Right lobe of liver (tissue), 6 donors: Measurements from ENCODE around the gene MGA. TPM values are rescaled to one million over a fixed set of nuclear protein-coding genes. Genes with fewer than 3 reads are reported as not detected.

Experiments
- ATAC-seq, 4 donors: fragments of 200-7000 bp; cut with Tn5 transposase; one replicate each; pipeline ENCODE4 v1.9.1; 2020; ENCODE audit warnings: mild to moderate bottlenecking in 4 of 4, moderate library complexity in 4 of 4
- DNase-seq, 3 donors: peaks; one replicate each; pipeline ENCODE4 v3.0.0-alpha.2; 2020
- H3K27ac ChIP-seq, 3 donors: fragments of 200-600 bp; one replicate each; pipeline ENCODE4 v1.8.0; 2022
- H3K27me3 ChIP-seq, 2 donors: fragments of 200-600 bp; one replicate each; pipeline ENCODE4 v1.8.0; 2022
- H3K36me3 ChIP-seq, 4 donors: fragments of 200-600 bp; sonication (generic) in 1 of 4; one replicate each; pipeline versions ENCODE4 v1.5.1 to v1.8.0; 2017 to 2022; ENCODE audit warnings: control low read depth in 1 of 4
- H3K4me1 ChIP-seq, 4 donors: fragments of 200-600 bp; sonication (generic) in 1 of 4; one replicate each; pipeline versions ENCODE4 v1.5.1 to v1.8.0; 2017 to 2022; ENCODE audit warnings: control low read depth in 1 of 4
- H3K4me3 ChIP-seq, 3 donors: fragments of 200-600 bp; one replicate each; pipeline ENCODE4 v1.8.0; 2022
- H3K9me3 ChIP-seq, 4 donors: fragments of 200-600 bp; sonication (generic) in 1 of 4; one replicate each; pipeline versions ENCODE4 v1.5.1 to v1.8.0; 2017 to 2022; ENCODE audit warnings: control low read depth in 1 of 4
- POLR2A ChIP-seq: fragments of 450-650 bp; IDR thresholded peaks from one replicate; pipeline ENCODE4 v1.6.1; 2017; ENCODE audit warnings: antibody characterized with exemption, mild to moderate bottlenecking
- WGBS: methylation state at CpG from one replicate; pipeline ENCODE4 v1.1.6; 2018; ENCODE audit warnings: low coverage, low lambda C conversion rate; ENCODE audit not compliant: insufficient coverage; ENCODE audit errors: missing lambda C conversion rate; 5-methylcytosine and 5-hydroxymethylcytosine counted together
- intact Hi-C, 2 donors: fragments of 100-400 bp; cut with DNase I; formaldehyde crosslinking; loops; one replicate each; pipeline versions ENCODE4 v1.11.2 to v1.14.1; 2022
- total RNA-seq, 6 experiments: library from RNA; depleted of rRNA in 2 of 6; stranded (reverse); fragments of >200 nt in 2 of 6; fragmentation: NEBNext Ultra II Directional in 3 of 6; extraction: Animal tissue kit (Norgen Biotek cat#: 25700) in 3 of 6; gene quantifications; one replicate each; pipeline versions ENCODE4 v1.1.0 to v1.2.4, GENCODE V29; 2016 to 2023
- TF ChIP-seq, protein P1 (sequence below), 4 donors: fragments of 200-600 bp in 3 of 4; fragments of 450-650 bp in 1 of 4; IDR thresholded peaks; one replicate each; pipeline versions ENCODE4 v1.5.1 to v1.8.0; 2016 to 2022; ENCODE audit warnings: antibody characterized with exemption in 4 of 4, mild to moderate bottlenecking in 2 of 4
- donor health status: DM: no; HTN: yes; CAD: no.
- donor health status: DM: no; HTN: no; CAD: no.
- donor health status: DM: no; HTN: no; CAD: no.
- donor health status: DM: no; HTN: yes; CAD: no.
- donor health status: DM: no; HTN: yes; CAD: no.

Gene MGA
- total RNA-seq, 6 experiments from 2014 or later: 10.9 to 17.2 (median 12.1) TPM

DNA sequence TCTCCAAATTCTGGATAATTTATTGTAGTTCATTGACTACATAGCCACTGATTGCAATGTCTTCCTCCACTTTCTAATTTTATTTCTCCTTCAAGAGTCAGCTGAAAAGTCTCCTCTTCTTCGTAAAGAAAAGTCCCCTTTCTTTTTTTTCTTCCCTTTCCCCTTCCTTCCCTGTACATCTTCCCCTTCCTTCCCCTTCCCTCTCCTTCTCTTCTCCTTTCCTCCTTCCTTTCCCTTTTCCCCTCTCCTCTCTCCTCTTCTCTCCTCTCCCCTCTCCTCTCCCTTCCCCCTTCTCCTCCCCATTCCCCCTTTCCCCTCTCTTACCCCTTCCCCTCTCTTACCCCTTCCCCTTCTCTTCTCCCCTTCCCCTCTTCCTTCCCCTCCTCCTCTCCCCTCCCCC is 8.8 kb upstream of the MGA start:
- peaks cover 0 to 18% (median 8%) of the 10 kb centered on the region in 4 donors for H3K4me1 ChIP-seq
- H3K27me3 ChIP-seq: no peaks in the 10 kb centered on the region
- H3K9me3 ChIP-seq: no peaks in the 10 kb centered on the region
- H3K36me3 ChIP-seq: no peaks in the 10 kb centered on the region
- WGBS: 92% methylated on average over 1 of the region's 1 CpG
- H3K27ac ChIP-seq: no peak overlapping the region
- H3K4me3 ChIP-seq: no peak overlapping the region
- DNase-seq (no peak), ATAC-seq (no peak)
- intact Hi-C loops: no loop called here
- TF ChIP-seq, protein P1, sequence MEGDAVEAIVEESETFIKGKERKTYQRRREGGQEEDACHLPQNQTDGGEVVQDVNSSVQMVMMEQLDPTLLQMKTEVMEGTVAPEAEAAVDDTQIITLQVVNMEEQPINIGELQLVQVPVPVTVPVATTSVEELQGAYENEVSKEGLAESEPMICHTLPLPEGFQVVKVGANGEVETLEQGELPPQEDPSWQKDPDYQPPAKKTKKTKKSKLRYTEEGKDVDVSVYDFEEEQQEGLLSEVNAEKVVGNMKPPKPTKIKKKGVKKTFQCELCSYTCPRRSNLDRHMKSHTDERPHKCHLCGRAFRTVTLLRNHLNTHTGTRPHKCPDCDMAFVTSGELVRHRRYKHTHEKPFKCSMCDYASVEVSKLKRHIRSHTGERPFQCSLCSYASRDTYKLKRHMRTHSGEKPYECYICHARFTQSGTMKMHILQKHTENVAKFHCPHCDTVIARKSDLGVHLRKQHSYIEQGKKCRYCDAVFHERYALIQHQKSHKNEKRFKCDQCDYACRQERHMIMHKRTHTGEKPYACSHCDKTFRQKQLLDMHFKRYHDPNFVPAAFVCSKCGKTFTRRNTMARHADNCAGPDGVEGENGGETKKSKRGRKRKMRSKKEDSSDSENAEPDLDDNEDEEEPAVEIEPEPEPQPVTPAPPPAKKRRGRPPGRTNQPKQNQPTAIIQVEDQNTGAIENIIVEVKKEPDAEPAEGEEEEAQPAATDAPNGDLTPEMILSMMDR (IDR thresholded peaks at IDR 0.05): no peak
- TF ChIP-seq POLR2A: no peak

- 45% methylated on average over 3 of the region's 3 CpGs for WGBS
- intact Hi-C loops: no loop called here
- Histone ChIP-seq H3K4me1 (peaks cover 0 to 1% (median 0%) of the 10 kb centered on the region in 4 donors), H3K27me3 (no peaks in the 10 kb centered on the region), H3K36me3 (no peaks in the 10 kb centered on the region), H3K4me3 (no peak overlapping the region), H3K27ac (no peak overlapping the region), H3K9me3 (no peaks in the 10 kb centered on the region)
- no peak for DNase-seq
- TF ChIP-seq POLR2A: no peak
- TF ChIP-seq, protein P1 (IDR thresholded peaks at IDR 0.05): no peak
- no peak for ATAC-seq
Measured at GRCh38 chr15:41653760-41654159, 6.4 kb upstream of the MGA start.

DNA sequence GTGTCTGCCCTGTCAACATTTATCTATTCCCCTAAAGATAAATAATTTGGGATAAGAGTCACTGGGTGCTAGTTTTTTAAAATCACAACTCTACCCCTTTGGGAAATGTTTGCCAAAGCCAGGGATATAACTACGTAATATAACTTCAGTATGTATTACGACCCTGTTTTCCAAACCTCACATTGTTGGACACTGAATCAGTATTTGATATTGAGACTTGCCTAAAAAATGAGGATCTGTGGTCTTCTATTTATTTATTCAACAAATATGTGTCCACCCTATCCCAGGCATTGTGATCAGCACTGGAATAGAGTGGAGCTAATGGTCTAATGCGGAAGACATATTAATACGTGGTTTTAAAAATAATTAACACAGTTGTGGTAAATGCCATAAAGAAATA is 4.5 kb upstream of the MGA start:
- DNase-seq (no peak), ATAC-seq (no peak)
- Histone ChIP-seq H3K4me1 (no peaks in the 10 kb centered on the region), H3K9me3 (no peaks in the 10 kb centered on the region), H3K27ac (no peak overlapping the region), H3K36me3 (no peaks in the 10 kb centered on the region), H3K27me3 (no peaks in the 10 kb centered on the region), H3K4me3 (no peak overlapping the region)
- 96% methylated on average over 4 of the region's 4 CpGs for WGBS
- TF ChIP-seq, protein P1 (IDR thresholded peaks at IDR 0.05): no peak
- no peak for TF ChIP-seq POLR2A
- intact Hi-C loops: no loop called here

GRCh38 chr15:41656188-41656587 is 4.0 kb upstream of the MGA start:
- no peak for ATAC-seq
- Histone ChIP-seq H3K27me3 (no peaks in the 10 kb centered on the region), H3K4me3 (no peak overlapping the region), H3K27ac (no peak overlapping the region), H3K4me1 (no peaks in the 10 kb centered on the region), H3K9me3 (no peaks in the 10 kb centered on the region), H3K36me3 (no peaks in the 10 kb centered on the region)
- WGBS: 86% methylated on average over 2 of the region's 2 CpGs
- intact Hi-C loops: no loop called here
- TF ChIP-seq POLR2A: no peak
- TF ChIP-seq, protein P1 (IDR thresholded peaks at IDR 0.05): no peak
- no peak for DNase-seq

- DNase-seq: no peak
- no peaks in the 10 kb centered on the region for H3K9me3 ChIP-seq
- peaks cover 0 to 6% (median 0%) of the 10 kb centered on the region in 4 donors for H3K4me1 ChIP-seq
- no peak overlapping the region for H3K27ac ChIP-seq
- 69% methylated on average over 1 of the region's 1 CpG for WGBS
- ATAC-seq: no peak
- TF ChIP-seq, protein P1 (IDR thresholded peaks at IDR 0.05): no peak
- TF ChIP-seq POLR2A: no peak
- no peak overlapping the region for H3K4me3 ChIP-seq
- intact Hi-C loops: no loop called here
- H3K36me3 ChIP-seq: no peaks in the 10 kb centered on the region
- H3K27me3 ChIP-seq: no peaks in the 10 kb centered on the region
Measured at GRCh38 chr15:41658689-41659088, 1.5 kb upstream of the MGA start.
